ENCODE data around the gene MYRF.

The MYRF gene

GRCh38 chr11:61738776-61739175 lies 13.7 kb upstream of the MYRF start:
- DNase-seq: no peak

- no peak for DNase-seq
Observed at GRCh38 chr11:61739413-61739812, 13.0 kb upstream of the MYRF start.

GRCh38 chr11:61739966-61740365 lies 12.5 kb upstream of the MYRF start:
- DNase-seq: no peak

- DNase-seq: no peak
Observed at GRCh38 chr11:61742391-61742790, 10.0 kb upstream of the MYRF start.

- DNase-seq: no peak
Observed at GRCh38 chr11:61743486-61744095, 8.8 kb upstream of the MYRF start.

- no peak for DNase-seq
Observed at GRCh38 chr11:61744181-61744580, 8.3 kb upstream of the MYRF start.

GRCh38 chr11:61744609-61745156 lies 7.8 kb upstream of the MYRF start:
- DNase-seq: no peak

GRCh38 chr11:61745781-61746441 lies 6.5 kb upstream of the MYRF start:
- DNase-seq: no peak

- DNase-seq: no peak
Observed at GRCh38 chr11:61746442-61747191, 5.8 kb upstream of the MYRF start.

GRCh38 chr11:61747192-61747966 lies 5.1 kb upstream of the MYRF start:
- DNase-seq: peak in 52 of 56 donors; percentile 20 to 91 (median 74)

- DNase-seq: no peak
Observed at GRCh38 chr11:61747967-61748285, 4.5 kb upstream of the MYRF start.

GRCh38 chr11:61749591-61750217 lies 2.7 kb upstream of the MYRF start:
- DNase-seq: peak in 55 of 56 donors; percentile 38 to 100 (median 90)

- no peak for DNase-seq
Observed at GRCh38 chr11:61750631-61751273, 1.7 kb upstream of the MYRF start.

GRCh38 chr11:61751384-61751783 lies 1.1 kb upstream of the MYRF start:
- DNase-seq: no peak

GRCh38 chr11:61752925-61753521 lies 587 bp downstream of the MYRF start:
- DNase-seq: peak in 1 of 56 donors; percentile 43

GRCh38 chr11:61753672-61754071 lies 1.2 kb downstream of the MYRF start:
- DNase-seq: peak in 1 of 56 donors; percentile 27

GRCh38 chr11:61754534-61755482 lies 2.4 kb downstream of the MYRF start:
- DNase-seq: peak in 6 of 56 donors; percentile 11 to 47 (median 29)

GRCh38 chr11:61756147-61756451 lies 3.7 kb downstream of the MYRF start:
- no peak for DNase-seq

All from nucleus accumbens (tissue), 56 donors.